ENCODE data around the gene RCSD1.

The RCSD1 gene

GRCh38 chr1:167666416-167666815, 36.4 kb downstream of the RCSD1 start:
- no peak for DNase-seq (ENCODE audit: low read depth in 2 of 2)

- DNase-seq (ENCODE audit: low read depth in 2 of 2) = no peak
Measured at GRCh38 chr1:167667536-167667935, 37.5 kb downstream of the RCSD1 start.

GRCh38 chr1:167668108-167668507, 38.1 kb downstream of the RCSD1 start:
- DNase-seq (ENCODE audit: low read depth in 2 of 2) = no peak

GRCh38 chr1:167669209-167670124, 39.4 kb downstream of the RCSD1 start:
- no peak for DNase-seq (ENCODE audit: low read depth in 2 of 2)

- DNase-seq (ENCODE audit: low read depth in 2 of 2) = no peak
Measured at GRCh38 chr1:167670563-167670962, 40.5 kb downstream of the RCSD1 start.

- no peak for DNase-seq (ENCODE audit: low read depth in 2 of 2)
Measured at GRCh38 chr1:167671727-167672511, 41.9 kb downstream of the RCSD1 start.

- no peak for DNase-seq (ENCODE audit: low read depth in 2 of 2)
Measured at GRCh38 chr1:167672831-167673230, 42.8 kb downstream of the RCSD1 start.

- DNase-seq (ENCODE audit: low read depth in 2 of 2) = no peak
Measured at GRCh38 chr1:167673265-167673664, 43.2 kb downstream of the RCSD1 start.

- DNase-seq (ENCODE audit: low read depth in 2 of 2) = no peak
Measured at GRCh38 chr1:167674156-167674555, 44.1 kb downstream of the RCSD1 start.

GRCh38 chr1:167675440-167675839, 45.4 kb downstream of the RCSD1 start:
- DNase-seq (ENCODE audit: low read depth in 2 of 2) = no peak

GRCh38 chr1:167676205-167676915, 46.3 kb downstream of the RCSD1 start:
- no peak for DNase-seq (ENCODE audit: low read depth in 2 of 2)

GRCh38 chr1:167676916-167677848, 47.1 kb downstream of the RCSD1 start:
- DNase-seq (ENCODE audit: low read depth in 2 of 2) = no peak

GRCh38 chr1:167678422-167678821, 48.4 kb downstream of the RCSD1 start:
- DNase-seq (ENCODE audit: low read depth in 2 of 2) = no peak

GRCh38 chr1:167678838-167679237, 48.8 kb downstream of the RCSD1 start:
- DNase-seq (ENCODE audit: low read depth in 2 of 2) = no peak

GRCh38 chr1:167679714-167680113, 49.7 kb downstream of the RCSD1 start:
- DNase-seq (ENCODE audit: low read depth in 2 of 2) = no peak

GRCh38 chr1:167681024-167681423, 51.0 kb downstream of the RCSD1 start:
- DNase-seq (ENCODE audit: low read depth in 2 of 2) = no peak

- no peak for DNase-seq (ENCODE audit: low read depth in 2 of 2)
Measured at GRCh38 chr1:167681451-167682098, 51.5 kb downstream of the RCSD1 start.

- no peak for DNase-seq (ENCODE audit: low read depth in 2 of 2)
Measured at GRCh38 chr1:167683226-167683625, 53.2 kb downstream of the RCSD1 start.

GRCh38 chr1:167683641-167684502, 53.8 kb downstream of the RCSD1 start:
- no peak for DNase-seq (ENCODE audit: low read depth in 2 of 2)

GRCh38 chr1:167685844-167686243, 55.8 kb downstream of the RCSD1 start:
- DNase-seq (ENCODE audit: low read depth in 2 of 2) = no peak

Data from stimulated activated CD4-positive, alpha-beta T cell treated with anti-CD3 and anti-CD28 coated beads, Interleukin-15, amount 100 ng/mL, for 48 hours (primary cell).